Immature natural killer cell (primary cell): ENCODE measurements around the gene CHD1. TPM values are rescaled to one million over a fixed set of nuclear protein-coding genes. Genes with fewer than 3 reads are reported as not detected.

Source experiments
- DNase-seq, 3 donors: peaks; one replicate each; pipeline ENCODE4 v3.0.0; 2022; ENCODE audit warnings: mixed read lengths in 1 of 3
- H3K27ac Mint-ChIP-seq, 6 donors: one replicate each; pipeline ENCODE4 v1.8.0; 2020; ENCODE audit warnings: mixed read lengths in 6 of 6, mild to moderate bottlenecking in 5 of 6, inconsistent platforms in 4 of 6, moderate library complexity in 3 of 6
- H3K27me3 Mint-ChIP-seq, 3 donors: one replicate each; pipeline ENCODE4 v1.8.0; 2020 to 2021; ENCODE audit warnings: low read depth in 3 of 3, mild to moderate bottlenecking in 3 of 3, mixed read lengths in 3 of 3, moderate library complexity in 3 of 3, inconsistent platforms in 1 of 3
- H3K36me3 Mint-ChIP-seq, 3 donors: one replicate each; pipeline ENCODE4 v1.8.0; 2020; ENCODE audit warnings: mixed read lengths in 3 of 3, inconsistent platforms in 2 of 3, mild to moderate bottlenecking in 2 of 3
- H3K4me1 Mint-ChIP-seq, 2 donors: one replicate each; pipeline ENCODE4 v1.8.0; 2020; ENCODE audit warnings: inconsistent platforms in 2 of 2, mild to moderate bottlenecking in 2 of 2, mixed read lengths in 2 of 2, moderate library complexity in 1 of 2
- H3K4me3 Mint-ChIP-seq, 5 donors: one replicate each; pipeline ENCODE4 v1.8.0; 2020; ENCODE audit warnings: mild to moderate bottlenecking in 5 of 5, mixed read lengths in 5 of 5, inconsistent platforms in 3 of 5, moderate library complexity in 3 of 5
- H3K9me3 Mint-ChIP-seq, 6 donors: one replicate each; pipeline ENCODE4 v1.8.0; 2020; ENCODE audit warnings: mild to moderate bottlenecking in 6 of 6, mixed read lengths in 6 of 6, inconsistent platforms in 4 of 6, moderate library complexity in 3 of 6
- polyA plus RNA-seq, 3 donors: library from polyadenylated mRNA; unstranded; fragments of 300-500 nt; fragmentation: Illumina TruSeq; gene quantifications; one replicate each; pipeline ENCODE4 v1.2.3, GENCODE V29; 2021

The CHD1 gene
- polyA plus RNA-seq, 3 donors from 2014 or later, result 5.0 to 10.4 (median 5.5) TPM

DNA sequence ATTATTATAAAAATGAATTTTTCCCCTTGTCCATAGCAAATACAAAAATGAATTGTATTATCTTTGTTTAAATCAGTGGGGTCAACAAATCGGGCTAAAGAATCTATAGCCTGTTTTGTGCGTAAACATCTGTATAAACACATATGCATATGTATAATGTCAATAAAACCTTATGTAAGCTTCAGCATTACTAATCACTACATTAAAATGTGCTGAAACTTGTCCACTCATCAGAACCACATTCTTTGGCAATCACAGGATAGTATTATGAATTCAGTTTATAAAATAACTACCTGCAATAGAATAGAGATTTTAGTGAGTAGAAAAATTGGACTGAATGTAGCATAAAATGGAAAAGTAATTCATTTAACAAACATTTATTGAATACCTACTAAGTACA is 124.7 kb downstream of the CHD1 start:
- H3K27me3 Mint-ChIP-seq, result peaks cover 0 to 7% (median 6%) of the 10 kb centered on the region in 3 donors
- no peak overlapping the region for H3K4me3 Mint-ChIP-seq

More for the DNA sequence above, 124.7 kb downstream of the CHD1 start:
- no peak for DNase-seq
- H3K36me3 Mint-ChIP-seq, result peaks cover 14 to 24% (median 17%) of the 10 kb centered on the region in 3 donors
- H3K27ac Mint-ChIP-seq, result no peak overlapping the region
- peaks cover 14 to 28% (median 21%) of the 10 kb centered on the region in 6 donors for H3K9me3 Mint-ChIP-seq
- no peaks in the 10 kb centered on the region for H3K4me1 Mint-ChIP-seq

Other genes starting within 250 kb of the CHD1 start
- under 1 TPM in 1 of 3 donors, not detected in 2; 0.27 TPM for gene RGMB, start 155.3 kb downstream of the CHD1 start, polyA plus RNA-seq